GM20431 (cell line): Measurements from ENCODE around the gene TMEM116.
"Not testable (repeated sequence)": the region's sequence is repeated elsewhere in the genome, so short reads cannot be mapped to it uniquely, and the experiment has no call there.

Experiments used
- in situ Hi-C: fragments of 300-500 bp; cut with MseI, MboI; formaldehyde crosslinking; loops from one replicate; pipeline ENCODE4 v1.15.0; 2020; ENCODE audit warnings: low sequenced_read_pairs; ENCODE audit not compliant: unreplicated experiment

TMEM116 gene

GRCh38 chr12:111981987-111982386 is 31.0 kb downstream of the TMEM116 start:
- in situ Hi-C loops: no loop called here

- in situ Hi-C loops: no loop called here
Observed at GRCh38 chr12:111980598-111980997, 32.4 kb downstream of the TMEM116 start.

GRCh38 chr12:111978545-111978944 is 34.4 kb downstream of the TMEM116 start:
- in situ Hi-C loops: no loop called here

- in situ Hi-C loops: no loop called here
Observed at GRCh38 chr12:111976860-111977259, 36.1 kb downstream of the TMEM116 start.

GRCh38 chr12:111976291-111976690 is 36.7 kb downstream of the TMEM116 start:
- in situ Hi-C loops: no loop called here

GRCh38 chr12:111975161-111975931 is 37.6 kb downstream of the TMEM116 start:
- in situ Hi-C loops: no loop called here

- in situ Hi-C loops: no loop called here
Observed at GRCh38 chr12:111971800-111972199, 41.2 kb downstream of the TMEM116 start.

- in situ Hi-C loops: no loop called here
Observed at GRCh38 chr12:111964935-111965334, 48.0 kb downstream of the TMEM116 start.

GRCh38 chr12:111959518-111959917 is 53.4 kb downstream of the TMEM116 start:
- in situ Hi-C loops: not testable (repeated sequence)

- in situ Hi-C loops: not testable (repeated sequence)
Observed at GRCh38 chr12:111957224-111957623, 55.7 kb downstream of the TMEM116 start.

GRCh38 chr12:111954969-111955368 is 58.0 kb downstream of the TMEM116 start:
- in situ Hi-C loops: no loop called here

GRCh38 chr12:111953455-111953854 is 59.5 kb downstream of the TMEM116 start:
- in situ Hi-C loops: no loop called here

- in situ Hi-C loops: not testable (repeated sequence)
Observed at GRCh38 chr12:111952084-111952787, 60.7 kb downstream of the TMEM116 start.

GRCh38 chr12:111950961-111951676 is 61.8 kb downstream of the TMEM116 start:
- in situ Hi-C loops: not testable (repeated sequence)

- in situ Hi-C loops: no loop called here
Observed at GRCh38 chr12:111943929-111944328, 69.0 kb downstream of the TMEM116 start.

- in situ Hi-C loops: no loop called here
Observed at GRCh38 chr12:111942557-111942956, 70.4 kb downstream of the TMEM116 start.

- in situ Hi-C loops: no loop called here
Observed at GRCh38 chr12:111937429-111937828, 75.5 kb downstream of the TMEM116 start.

- in situ Hi-C loops: no loop called here
Observed at GRCh38 chr12:111936869-111937268, 76.1 kb downstream of the TMEM116 start.

- in situ Hi-C loops: no loop called here
Observed at GRCh38 chr12:111932241-111932640, 80.7 kb downstream of the TMEM116 start.

GRCh38 chr12:111927346-111927745 is 85.6 kb downstream of the TMEM116 start:
- in situ Hi-C loops: no loop called here

- in situ Hi-C loops: no loop called here
Observed at GRCh38 chr12:111926631-111927030, 86.3 kb downstream of the TMEM116 start.
